HG03521 (cell line): ENCODE data around the gene RNF145.
"Not testable (repeated sequence)": the region's sequence is repeated elsewhere in the genome, so short reads cannot be mapped to it uniquely, and the experiment has no call there.

Source experiments
- ATAC-seq: cut with Tn5 transposase; IDR thresholded peaks from one replicate; pipeline ENCODE4 v1.9.1; 2021; ENCODE audit warnings: mild to moderate bottlenecking, moderate library complexity; ENCODE audit not compliant: unreplicated experiment

The RNF145 gene

DNA sequence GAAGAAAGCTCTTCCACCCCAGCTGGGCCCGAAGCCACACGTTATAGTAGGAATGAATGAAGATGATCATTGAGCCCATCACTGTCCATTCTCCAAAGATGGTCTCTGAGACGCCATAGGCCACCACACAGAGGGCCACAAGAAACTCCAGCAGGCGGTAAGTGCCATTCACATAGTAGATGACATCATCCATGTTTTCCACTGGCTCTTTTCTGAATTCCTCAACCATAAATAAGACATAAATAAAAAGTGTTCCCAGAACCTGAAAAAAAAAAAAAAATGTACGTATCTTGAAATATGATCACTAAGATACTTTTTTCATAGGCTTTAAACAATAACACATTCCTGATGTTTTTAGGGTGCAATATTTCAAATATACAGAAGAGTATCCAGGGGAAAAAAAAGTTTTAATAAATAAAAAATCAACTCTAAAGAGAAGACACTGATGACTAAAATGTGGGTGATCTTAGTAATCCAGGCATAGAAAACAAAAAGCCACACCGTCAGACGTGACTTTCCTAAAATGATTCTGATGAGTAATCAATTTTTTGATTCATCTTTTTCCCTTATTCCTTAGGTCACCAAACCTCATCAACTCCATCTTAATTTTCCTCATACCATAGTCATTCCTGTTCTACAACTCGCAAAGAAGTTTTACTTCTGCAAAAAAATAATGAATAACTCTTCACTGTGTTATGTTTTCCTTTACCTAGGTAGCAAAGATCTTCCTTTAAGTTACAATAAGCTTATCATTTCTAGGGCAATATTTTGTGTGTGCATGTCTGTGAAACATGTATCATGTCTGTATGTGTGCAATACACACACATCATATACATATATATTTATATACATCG, 47.8 kb downstream of the RNF145 start:
- no peak for ATAC-seq

DNA sequence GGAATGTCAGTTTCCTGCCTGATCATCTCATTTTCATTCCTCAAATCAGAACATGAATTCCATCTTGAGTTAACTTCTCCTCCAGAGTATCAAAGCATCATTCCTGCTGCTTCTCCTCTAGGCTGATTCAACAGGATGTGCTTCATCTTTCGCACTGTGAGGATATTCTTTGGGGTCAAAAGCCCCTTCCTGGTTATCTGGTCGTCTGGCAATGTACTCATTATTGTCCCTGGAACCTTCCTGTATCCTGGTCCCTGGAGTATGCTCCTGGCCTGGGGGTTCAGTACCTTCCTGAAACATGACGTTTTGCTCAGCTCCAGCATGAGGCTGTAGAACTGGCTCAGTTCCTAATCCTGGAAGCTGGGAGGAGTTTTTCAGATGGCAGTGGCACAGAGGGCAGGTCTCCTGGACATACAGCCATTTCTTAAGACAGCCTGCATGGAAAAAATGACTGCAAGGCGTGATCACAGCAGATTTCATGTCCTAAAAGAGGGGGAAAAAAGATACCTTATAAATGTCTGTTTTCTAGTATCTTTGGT, 50.7 kb downstream of the RNF145 start:
- not testable (repeated sequence) for ATAC-seq

DNA sequence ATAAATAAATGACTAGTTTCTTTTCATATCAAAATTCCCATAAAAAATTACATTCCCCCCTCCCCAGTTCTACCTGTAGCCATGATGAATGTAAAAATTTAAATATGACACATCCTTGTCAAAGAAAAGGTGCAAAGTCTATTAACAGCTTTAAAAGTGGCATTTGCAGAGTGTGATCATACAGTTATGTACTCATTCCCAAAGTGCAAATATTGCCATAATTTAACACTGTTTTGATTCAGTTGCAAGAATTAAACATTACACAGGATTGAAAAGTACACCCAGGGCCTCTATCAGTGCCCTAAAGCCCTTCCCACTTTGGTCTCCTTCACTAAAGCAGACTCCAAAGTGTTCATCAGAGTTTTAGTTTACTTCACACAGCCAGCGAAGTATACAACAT, 51.8 kb downstream of the RNF145 start:
- no peak for ATAC-seq

DNA sequence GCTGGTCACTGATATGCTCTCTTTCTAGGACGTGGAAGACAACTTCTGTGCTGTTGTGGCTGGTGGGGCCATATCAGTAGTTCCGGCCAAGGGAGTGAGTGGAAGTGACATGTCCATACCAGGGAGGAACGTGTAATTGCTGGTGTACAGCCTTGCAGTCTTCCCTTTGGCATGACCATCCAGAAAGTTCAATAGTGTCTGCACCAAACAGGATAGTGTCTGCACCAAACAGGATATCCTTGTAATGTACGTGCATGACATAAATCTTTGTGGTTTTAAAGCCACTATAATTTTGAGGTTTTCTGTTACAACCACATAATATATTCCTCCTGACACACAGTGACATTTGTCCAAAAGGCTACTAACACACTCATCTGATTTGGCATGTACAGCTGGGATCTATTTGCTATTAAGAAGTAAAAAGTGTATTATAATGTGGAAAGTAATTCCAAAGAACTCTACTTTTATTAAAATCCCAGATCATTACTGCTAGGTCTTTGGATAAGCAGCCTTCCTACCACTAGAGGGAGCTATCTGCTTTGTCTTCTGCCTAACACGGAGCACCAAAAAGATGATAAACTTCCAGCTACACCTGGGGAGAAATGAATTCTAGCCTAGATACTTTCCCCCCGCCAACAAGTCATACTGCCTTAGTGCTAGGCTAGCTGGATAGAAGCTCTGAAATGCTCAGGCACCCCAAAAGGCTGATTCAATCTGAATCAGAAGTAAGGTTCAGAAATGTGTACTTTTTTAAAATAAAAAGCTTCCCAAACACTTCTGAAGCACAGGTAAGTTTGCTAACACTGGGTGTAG, 52.7 kb downstream of the RNF145 start:
- ATAC-seq = no peak

DNA sequence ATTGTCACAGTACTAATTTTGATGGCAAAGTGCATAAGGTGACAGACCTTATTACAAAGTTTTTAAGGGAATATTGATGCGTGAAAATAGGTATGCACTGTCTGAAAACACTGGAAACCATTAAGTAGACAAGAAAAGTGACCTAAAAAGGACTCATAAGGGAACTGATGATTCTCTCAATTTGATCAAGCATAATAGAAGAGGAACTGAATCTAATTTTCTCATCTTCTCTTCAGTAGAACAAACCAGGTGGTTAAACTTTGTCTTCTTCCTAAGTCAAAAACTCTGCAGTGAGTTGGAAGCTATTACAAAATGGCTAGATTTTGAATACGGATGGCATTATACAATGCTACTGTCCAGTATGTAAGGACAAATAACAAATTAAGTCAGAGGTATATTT, 53.4 kb downstream of the RNF145 start:
- ATAC-seq = no peak

DNA sequence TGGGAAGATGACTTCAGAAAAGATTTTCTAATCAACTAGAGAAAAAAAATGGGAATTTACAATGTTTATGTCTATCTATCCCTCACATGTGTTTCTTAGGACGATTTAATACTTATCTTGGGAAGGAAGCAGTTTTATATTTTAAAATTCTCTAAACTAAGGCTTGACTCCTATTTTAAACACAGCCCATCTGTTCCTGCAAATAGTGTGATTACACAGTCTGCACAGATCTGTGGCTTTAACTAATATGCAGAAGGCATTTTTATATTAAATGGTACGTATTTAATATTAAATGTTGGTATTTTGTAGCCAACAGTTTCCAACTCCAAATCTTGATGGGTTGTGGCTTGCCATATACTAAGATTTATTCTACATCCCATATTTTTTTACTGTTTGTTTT, 56.5 kb downstream of the RNF145 start:
- ATAC-seq = no peak

DNA sequence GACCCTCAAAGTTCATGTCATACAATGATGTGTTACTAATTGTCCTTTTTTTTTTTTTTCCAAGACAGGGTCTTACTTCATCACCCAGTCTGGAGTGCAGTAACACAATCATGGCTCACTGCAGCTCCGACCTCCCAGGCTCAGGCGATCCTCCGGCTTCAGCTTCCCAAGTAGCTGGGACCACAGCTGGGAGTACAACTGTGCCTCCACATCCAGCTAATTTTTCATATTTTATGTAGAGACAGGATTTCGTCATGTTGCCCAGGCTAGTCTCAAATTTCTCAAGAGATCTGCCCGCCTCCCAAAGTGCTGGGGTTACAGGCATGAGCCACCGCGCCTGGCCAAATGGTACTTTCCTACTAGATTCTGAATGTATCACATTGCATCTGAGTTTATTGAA, 60.3 kb downstream of the RNF145 start:
- ATAC-seq = no peak

DNA sequence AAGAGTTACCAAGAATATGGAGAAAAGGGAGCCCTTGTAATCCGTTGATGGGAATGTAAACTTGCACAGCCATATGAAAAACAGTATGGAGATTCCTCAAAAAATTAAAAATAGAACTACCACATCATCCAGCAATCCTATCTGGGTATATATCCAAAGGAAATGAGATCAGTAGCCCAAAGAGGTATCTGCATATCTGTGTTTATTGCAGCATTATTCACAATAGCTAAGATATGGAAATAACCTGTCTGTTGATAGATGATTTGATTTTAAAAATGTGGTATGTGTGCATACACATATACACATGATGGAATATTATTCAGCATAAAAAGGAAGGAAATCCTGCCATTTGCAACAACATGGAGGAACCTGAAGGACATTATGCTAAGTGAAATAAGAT, 61.4 kb downstream of the RNF145 start:
- ATAC-seq = no peak

DNA sequence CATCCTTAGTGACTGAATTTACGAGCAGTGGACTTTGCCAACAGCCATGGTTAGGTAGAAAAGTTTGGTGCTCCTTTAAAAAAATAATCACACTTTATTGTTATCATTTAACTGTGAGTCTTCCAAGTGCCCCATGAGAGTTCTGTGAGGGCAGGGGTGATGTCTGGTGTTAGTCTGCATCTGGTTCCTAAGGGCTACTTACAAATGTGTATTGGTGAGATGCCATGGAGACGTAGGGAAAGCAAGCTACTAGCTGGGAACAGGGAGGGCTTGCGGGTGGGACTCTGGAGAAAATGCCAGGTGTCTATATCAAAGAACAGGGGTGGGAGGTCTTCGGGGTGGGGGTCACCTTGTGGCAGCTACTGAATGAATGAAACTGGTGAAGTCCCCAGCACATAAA, 62.5 kb downstream of the RNF145 start:
- ATAC-seq = no peak

DNA sequence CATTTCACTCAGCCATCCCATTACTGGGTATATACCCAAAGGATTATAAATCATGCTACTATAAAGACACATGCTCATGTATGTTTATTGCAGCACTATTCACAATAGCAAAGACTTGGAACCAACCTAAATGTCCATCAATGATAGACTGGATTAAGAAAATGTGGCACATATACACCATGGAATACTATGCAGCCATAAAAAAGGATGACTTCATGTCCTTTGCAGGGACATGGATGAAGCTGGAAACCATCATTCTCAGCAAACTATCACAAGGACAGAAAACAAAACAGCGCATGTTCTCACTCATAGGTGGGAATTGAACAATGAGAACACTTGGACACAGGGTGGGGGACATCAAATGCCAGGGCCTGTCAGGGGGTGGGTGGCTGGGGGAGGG, 64.2 kb downstream of the RNF145 start:
- not testable (repeated sequence) for ATAC-seq

DNA sequence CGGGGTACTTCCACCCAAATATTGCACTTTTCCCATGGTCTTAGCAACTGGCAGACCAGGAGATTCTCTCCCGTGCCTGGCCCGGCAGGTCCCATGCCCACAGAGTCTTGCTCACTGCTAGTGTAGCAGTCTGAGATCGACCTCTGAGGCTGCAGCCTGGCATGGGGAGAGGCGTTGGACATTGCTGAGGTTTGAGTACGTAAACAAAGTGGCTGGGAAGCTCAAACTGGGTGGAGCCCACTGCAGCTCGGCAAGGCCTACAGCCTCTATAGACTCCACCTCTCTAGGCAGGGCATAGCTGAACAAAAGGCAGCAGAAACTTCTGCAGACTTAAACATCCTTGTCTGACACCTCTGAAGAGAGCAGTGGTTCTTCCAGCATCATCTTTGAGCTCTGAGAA, 69.6 kb downstream of the RNF145 start:
- ATAC-seq = no peak

DNA sequence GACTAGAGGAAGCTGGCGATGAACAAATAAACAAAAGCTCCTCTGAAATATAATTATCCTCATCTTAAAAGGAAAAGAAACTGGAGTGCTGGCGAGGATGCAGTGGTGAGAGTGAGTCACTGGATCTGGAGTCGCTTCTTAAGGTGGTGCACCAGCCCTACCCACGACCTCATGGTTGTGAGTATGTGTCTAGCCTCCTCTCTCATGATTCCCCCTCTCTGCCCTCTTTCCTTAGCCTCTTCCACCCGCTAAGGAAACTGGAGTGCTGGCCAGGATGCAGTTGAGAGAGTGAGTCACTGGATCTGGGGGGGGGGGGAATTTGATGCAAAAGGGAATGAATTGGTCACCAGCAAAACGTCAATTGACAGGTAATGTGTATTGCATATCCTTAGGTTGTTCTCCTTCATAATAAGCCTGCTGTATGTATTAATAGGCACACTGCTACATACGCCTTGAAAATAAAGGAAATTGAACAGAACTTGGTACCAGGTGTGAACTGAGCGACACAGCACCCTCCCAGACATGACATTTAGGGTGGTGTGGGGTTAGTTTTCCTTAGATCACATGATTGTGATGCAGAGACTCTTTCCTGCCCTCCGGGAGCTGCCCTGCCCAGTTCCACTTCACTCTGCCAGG, 73.3 kb downstream of the RNF145 start:
- no peak for ATAC-seq

DNA sequence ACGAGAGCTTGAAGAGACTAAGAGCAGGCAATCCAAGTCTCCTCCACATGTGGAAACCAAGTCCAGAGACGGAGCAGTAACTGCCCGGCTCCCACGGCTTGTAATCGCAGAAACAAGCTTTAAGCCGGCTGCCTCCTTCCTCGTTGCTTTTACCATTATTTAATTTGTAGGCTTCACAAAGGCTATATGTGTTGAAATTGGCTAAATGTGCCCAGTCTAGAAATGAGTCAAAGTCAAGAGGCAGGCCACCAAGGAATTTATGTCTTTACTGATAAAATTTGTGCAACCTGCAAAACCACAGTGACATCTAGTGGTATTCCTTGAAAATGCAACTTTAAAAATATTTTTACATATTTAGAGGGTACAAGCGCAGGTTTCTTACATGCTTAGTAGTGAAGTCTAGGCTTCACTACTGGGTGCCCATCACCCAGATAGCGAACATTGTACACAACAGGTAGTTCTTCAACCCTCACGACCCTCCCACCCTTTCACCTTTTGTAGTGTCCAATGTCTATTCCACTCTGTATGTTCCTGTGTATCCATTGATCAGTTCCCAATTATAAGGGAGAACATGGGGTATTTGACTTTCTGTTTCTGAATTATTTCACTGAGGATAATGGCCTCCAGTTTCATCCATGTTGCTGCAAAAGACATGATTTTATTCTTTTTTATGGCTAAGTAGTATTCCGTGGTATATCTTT, 76.2 kb downstream of the RNF145 start:
- no peak for ATAC-seq

DNA sequence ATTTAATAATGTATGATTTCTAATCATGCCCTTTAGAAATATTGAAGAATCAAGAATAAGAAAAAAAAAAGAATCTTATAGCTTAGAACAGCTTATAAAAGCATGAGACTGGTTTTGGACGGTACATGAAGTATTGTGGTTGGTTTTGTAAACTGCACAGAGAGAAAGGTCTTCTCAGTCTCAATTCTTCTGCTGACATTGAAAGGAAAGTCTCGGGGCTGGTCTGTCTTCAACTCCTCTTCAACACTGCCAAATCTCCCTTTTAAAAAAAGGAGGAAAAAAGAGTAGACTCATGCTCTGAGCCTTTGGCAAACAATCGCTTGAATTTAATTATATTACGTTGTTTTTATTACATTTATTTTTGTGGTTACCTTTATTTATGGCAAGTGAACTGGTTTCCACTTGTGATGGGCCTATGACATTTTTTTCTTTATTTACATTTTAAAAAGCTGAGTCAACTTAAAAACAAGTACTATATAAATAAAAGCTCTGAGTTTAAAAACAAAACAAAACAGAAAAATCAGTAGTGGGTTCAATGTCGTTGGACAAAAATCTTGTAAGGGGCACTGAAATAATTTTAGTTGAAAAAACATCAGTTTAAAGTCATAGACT, 76.8 kb downstream of the RNF145 start:
- no peak for ATAC-seq

DNA sequence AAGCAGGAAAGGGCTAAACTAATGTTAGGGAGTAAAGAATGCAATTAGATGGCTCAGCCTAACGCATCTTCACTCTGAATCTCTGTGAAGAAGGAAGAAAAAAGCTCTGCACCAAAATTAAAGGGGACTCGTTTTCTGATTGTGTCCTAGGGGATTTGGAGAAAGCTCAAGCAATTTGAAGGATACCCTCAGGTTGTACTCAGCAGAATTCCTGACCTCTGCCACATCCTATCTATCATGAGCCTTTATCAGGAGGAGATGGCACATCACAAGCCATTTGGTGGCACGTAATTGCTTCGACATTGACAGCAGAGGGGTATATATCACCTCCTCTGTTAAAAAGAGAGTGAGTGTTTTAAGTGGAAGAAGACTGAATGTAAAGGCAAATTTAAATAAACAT, 77.4 kb downstream of the RNF145 start:
- no peak for ATAC-seq

DNA sequence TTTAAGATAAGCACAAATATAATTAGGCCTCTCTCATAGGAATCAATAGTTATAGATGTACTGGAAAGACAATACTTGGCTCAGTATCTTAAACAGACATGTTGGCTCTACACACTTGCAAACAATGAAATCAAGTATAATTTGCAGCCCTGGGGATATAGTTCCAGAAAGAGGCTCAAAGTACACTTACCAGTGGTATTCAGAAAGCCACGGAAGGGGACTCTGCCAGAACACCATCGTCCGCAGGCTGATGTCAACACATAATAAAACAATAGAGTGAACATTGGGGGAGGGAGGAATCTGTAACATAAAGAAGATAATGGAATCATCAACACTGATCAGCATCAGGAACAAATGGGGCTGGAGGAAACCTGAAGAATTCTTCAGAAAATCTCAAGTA, 78.5 kb downstream of the RNF145 start:
- no peak for ATAC-seq

DNA sequence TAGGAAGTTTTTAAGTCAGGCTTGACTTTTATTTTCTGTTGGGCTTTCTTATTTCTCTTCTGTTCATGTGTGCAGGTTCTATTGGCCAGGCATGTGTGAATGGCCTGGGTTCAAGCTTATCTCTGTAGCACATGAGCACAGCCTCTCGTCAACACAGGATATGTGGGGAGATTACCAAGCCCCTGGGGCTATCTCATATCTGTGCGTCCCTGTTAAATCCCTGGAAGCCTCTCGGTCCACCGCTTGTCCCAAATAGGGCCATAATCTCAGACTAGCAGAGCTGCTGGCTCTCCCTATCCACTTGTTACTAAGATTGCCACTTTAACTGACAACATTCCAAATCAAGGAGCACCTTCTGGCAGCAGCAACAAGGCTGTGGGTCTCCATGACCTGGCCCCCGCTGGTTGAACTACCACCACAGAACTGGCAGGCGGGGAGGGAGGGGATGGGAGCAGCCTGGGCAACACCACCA, 81.2 kb downstream of the RNF145 start:
- ATAC-seq = no peak

DNA sequence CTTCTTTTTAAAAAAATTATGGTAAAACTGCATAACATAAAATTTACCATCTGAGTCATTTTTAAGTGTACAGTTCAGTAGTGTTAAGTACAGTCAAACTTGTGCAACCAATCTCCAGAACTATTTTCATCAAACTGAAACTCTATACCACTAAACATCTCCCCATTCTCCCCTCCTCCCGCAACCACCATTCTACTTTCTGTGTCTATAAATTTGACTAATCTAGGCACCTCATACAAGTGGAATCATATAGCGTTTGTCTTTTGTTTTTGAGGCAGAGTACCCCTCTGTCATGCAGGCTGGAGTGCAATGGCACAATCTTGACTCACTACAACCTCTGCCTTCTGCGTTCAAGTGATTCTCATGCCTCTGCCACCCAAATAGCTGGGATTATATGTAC, 85.7 kb downstream of the RNF145 start:
- ATAC-seq = no peak

DNA sequence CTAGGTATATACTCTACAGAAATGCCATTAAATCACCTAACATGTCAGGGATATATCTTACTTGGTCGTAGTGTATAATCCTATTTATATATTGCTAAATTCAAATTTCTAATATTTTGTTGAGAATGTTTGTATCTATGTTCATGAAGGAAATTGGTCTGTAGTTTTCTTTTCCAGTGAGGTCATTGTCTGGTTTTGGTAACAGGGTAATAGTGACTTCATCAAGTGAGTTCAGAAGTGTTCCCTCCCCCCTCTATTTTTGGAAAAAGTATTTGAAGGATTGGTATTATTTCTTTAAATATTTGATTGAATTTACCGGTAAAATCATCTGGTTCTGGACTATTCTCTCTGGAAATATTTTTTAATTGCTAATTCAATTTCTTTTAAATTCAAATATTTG, 86.2 kb downstream of the RNF145 start:
- no peak for ATAC-seq

DNA sequence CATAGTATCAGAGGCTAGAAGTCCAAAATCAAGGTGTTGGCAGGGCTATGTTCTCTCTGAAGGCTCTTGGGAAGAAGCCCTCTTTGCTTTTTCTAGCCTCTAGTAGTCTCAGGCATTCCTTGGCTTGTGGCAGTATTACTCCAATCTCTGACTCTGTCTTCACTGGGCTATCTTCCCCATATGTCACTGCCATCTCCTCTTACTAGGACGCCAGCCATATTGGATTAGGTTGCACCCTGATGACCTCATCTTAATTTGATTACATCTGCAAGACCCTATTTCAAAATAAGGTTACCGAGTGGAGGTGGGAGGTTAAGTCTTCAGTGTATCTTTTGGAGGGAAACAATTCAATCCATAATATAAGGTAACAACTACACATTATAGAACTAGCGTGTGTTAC, 88.3 kb downstream of the RNF145 start:
- no peak for ATAC-seq
